SK-N-MC (cell line): Measurements from ENCODE around the gene CDRT4.

Source experiments
- DNase-seq: peaks from one replicate; pipeline ENCODE4 v3.0.0-alpha.2; 2011; ENCODE audit warnings: low read depth, low spot score
- H3K27ac ChIP-seq: fragments of 200-600 bp; sonication (generic); 2 replicates; pipeline ENCODE4 v1.5.1; 2016; ENCODE audit warnings: mixed run types
- H3K36me3 ChIP-seq: fragments of 200-600 bp; sonication (generic); 2 replicates; pipeline ENCODE4 v1.6.1; 2017; ENCODE audit warnings: antibody characterized with exemption, low read length, mixed read lengths; ENCODE audit not compliant: insufficient read depth
- H3K4me3 ChIP-seq: fragments of 200-600 bp; sonication (generic); 2 replicates; pipeline ENCODE4 v1.5.1; 2016
- H3K9ac ChIP-seq: fragments of 200-600 bp; sonication (generic); 2 replicates; pipeline ENCODE4 v1.8.0; 2017; ENCODE audit warnings: mixed run types, mixed read lengths; ENCODE audit not compliant: insufficient read length
- H3K9me3 ChIP-seq: fragments of 200-600 bp; sonication (generic); 2 replicates; pipeline ENCODE4 v1.6.1; 2017; ENCODE audit warnings: low read depth, mild to moderate bottlenecking, antibody characterized with exemption, low read length, moderate library complexity, mixed read lengths
- EZH2 ChIP-seq: fragments of 200-600 bp; sonication (generic); IDR thresholded peaks from one replicate; pipeline ENCODE4 v1.6.1; 2017; ENCODE audit warnings: antibody characterized with exemption
- FOXP2 ChIP-seq: optimal IDR thresholded peaks from 2 replicates; pipeline ENCODE3; 2011; ENCODE audit warnings: mild to moderate bottlenecking, moderate library complexity; ENCODE audit not compliant: insufficient read depth; ENCODE audit errors: extremely low read length, control extremely low read depth
- POLR2AphosphoS5 ChIP-seq: IDR thresholded peaks from 2 replicates; pipeline ENCODE4 v1.6.1; 2012; ENCODE audit warnings: mild to moderate bottlenecking, low read depth, low read length, borderline replicate concordance

Gene CDRT4

GRCh38 chr17:15467592-15467991, at the start of gene CDRT4:
TSS of gene CDRT4 (minus strand) at chr17:15467621. CDS start at chr17:15440238, 27,383 bp downstream.
- TF ChIP-seq FOXP2 (no peak), EZH2 (no peak), POLR2AphosphoS5 (no peak)
- no peak within 1 kb of the TSS for H3K9ac ChIP-seq
- no peaks in the 10 kb centered on the region for H3K9me3 ChIP-seq
- no peak for DNase-seq
- no peaks in the 10 kb centered on the region for H3K36me3 ChIP-seq
- H3K27ac ChIP-seq = no peak within 1 kb of the TSS
- no peak within 1 kb of the TSS for H3K4me3 ChIP-seq

GRCh38 chr17:15516150-15516549, 48.7 kb upstream of the CDRT4 start:
- H3K27ac ChIP-seq = no peak overlapping the region
- no peak for DNase-seq
- H3K36me3 ChIP-seq = no peaks in the 10 kb centered on the region
- no peaks in the 10 kb centered on the region for H3K9me3 ChIP-seq
- no peak overlapping the region for H3K9ac ChIP-seq
- H3K4me3 ChIP-seq = no peak overlapping the region
- TF ChIP-seq POLR2AphosphoS5 (no peak), EZH2 (no peak), FOXP2 (no peak)

GRCh38 chr17:15514469-15514868, 47.0 kb upstream of the CDRT4 start:
- Histone ChIP-seq H3K9ac (no peak overlapping the region), H3K9me3 (no peaks in the 10 kb centered on the region), H3K4me3 (no peak overlapping the region), H3K27ac (no peak overlapping the region), H3K36me3 (no peaks in the 10 kb centered on the region)
- TF ChIP-seq FOXP2 = no peak
- TF ChIP-seq EZH2 = no peak
- no peak for TF ChIP-seq POLR2AphosphoS5
- no peak for DNase-seq

- no peaks in the 10 kb centered on the region for H3K36me3 ChIP-seq
These were observed 46.5 kb upstream of the CDRT4 start for GRCh38 chr17:15513856-15514459.

DNA sequence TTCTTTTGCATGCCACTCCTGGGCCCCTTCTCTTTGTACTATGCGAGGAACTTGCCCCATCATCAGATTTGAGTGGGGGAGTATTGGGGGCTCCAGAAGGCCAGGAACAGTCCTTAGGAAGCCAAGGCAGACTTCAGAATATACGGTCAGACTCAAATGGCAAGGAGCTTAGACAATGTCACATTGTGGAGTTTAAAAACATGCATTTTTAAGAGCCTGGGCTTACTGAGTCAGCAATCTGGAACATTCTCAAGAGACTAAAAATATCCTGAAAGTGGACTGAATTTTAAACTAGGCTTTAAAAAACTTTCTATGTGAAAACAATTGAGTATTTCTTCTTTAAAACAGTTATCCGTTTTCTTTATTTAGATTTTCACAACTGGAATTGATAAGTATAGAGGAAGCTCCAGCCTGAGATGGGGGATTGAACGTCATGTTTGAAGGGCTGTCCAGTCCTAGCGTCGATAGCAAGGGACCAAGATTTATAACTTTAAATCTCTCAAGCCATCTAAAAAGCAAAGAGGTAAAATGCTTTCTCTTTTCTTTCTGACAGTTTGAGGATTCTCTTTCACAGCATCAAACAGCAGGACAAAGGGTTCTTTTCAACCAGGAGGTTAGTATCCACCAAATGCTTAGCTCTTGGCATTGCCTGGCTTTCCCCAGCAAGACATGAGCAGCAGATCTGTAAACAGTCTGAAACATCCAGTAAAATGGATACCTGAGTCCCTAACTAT, 45.8 kb upstream of the CDRT4 start:
- H3K4me3 ChIP-seq = no peak overlapping the region
- no peak overlapping the region for H3K9ac ChIP-seq
- no peaks in the 10 kb centered on the region for H3K9me3 ChIP-seq
- no peak for DNase-seq
- H3K36me3 ChIP-seq = no peaks in the 10 kb centered on the region
- no peak overlapping the region for H3K27ac ChIP-seq
- TF ChIP-seq EZH2 (no peak), POLR2AphosphoS5 (no peak), FOXP2 (no peak)

More at GRCh38 chr17:15513856-15514459, 46.5 kb upstream of the CDRT4 start:
- Histone ChIP-seq H3K27ac (no peak overlapping the region), H3K9ac (no peak overlapping the region), H3K4me3 (no peak overlapping the region), H3K9me3 (no peaks in the 10 kb centered on the region)
- no peak for DNase-seq
- TF ChIP-seq FOXP2 (no peak), EZH2 (no peak), POLR2AphosphoS5 (no peak)

GRCh38 chr17:15512071-15512709, 44.8 kb upstream of the CDRT4 start:
- no peak for TF ChIP-seq POLR2AphosphoS5
- no peak for TF ChIP-seq EZH2
- no peak for TF ChIP-seq FOXP2
- Histone ChIP-seq H3K36me3 (no peaks in the 10 kb centered on the region), H3K4me3 (no peak overlapping the region), H3K9me3 (no peaks in the 10 kb centered on the region), H3K9ac (no peak overlapping the region), H3K27ac (no peak overlapping the region)
- no peak for DNase-seq

- Histone ChIP-seq H3K36me3 (no peaks in the 10 kb centered on the region), H3K27ac (no peak overlapping the region), H3K9ac (no peak overlapping the region), H3K4me3 (no peak overlapping the region), H3K9me3 (no peaks in the 10 kb centered on the region)
- no peak for TF ChIP-seq POLR2AphosphoS5
- TF ChIP-seq EZH2 = no peak
- no peak for TF ChIP-seq FOXP2
- DNase-seq = no peak
These were observed 43.7 kb upstream of the CDRT4 start for GRCh38 chr17:15511142-15511541.

DNA sequence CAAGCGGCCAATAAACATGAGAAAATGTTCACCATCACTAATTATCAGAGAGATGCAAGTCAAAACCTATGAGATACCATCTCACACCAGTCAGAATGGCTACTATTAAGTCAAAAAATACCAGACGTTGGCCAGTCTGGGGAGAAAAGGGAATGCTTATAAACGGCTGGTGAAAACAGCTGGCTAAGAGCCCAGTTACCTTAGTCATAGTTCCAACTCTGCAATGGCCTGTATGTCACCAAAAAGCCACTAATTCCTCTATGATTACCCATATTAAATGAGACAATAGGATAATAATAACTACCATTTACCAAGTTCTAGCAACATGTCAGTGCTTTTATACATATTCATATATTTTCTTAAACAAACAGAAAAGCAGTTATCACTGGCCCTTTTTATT, 42.9 kb upstream of the CDRT4 start:
- Histone ChIP-seq H3K36me3 (no peaks in the 10 kb centered on the region), H3K4me3 (no peak overlapping the region), H3K27ac (no peak overlapping the region), H3K9me3 (no peaks in the 10 kb centered on the region), H3K9ac (no peak overlapping the region)
- TF ChIP-seq POLR2AphosphoS5 = no peak
- TF ChIP-seq FOXP2 = no peak
- TF ChIP-seq EZH2 = no peak
- DNase-seq = no peak
